Measurements from ENCODE around the gene SLC17A6.

SLC17A6 gene

DNA sequence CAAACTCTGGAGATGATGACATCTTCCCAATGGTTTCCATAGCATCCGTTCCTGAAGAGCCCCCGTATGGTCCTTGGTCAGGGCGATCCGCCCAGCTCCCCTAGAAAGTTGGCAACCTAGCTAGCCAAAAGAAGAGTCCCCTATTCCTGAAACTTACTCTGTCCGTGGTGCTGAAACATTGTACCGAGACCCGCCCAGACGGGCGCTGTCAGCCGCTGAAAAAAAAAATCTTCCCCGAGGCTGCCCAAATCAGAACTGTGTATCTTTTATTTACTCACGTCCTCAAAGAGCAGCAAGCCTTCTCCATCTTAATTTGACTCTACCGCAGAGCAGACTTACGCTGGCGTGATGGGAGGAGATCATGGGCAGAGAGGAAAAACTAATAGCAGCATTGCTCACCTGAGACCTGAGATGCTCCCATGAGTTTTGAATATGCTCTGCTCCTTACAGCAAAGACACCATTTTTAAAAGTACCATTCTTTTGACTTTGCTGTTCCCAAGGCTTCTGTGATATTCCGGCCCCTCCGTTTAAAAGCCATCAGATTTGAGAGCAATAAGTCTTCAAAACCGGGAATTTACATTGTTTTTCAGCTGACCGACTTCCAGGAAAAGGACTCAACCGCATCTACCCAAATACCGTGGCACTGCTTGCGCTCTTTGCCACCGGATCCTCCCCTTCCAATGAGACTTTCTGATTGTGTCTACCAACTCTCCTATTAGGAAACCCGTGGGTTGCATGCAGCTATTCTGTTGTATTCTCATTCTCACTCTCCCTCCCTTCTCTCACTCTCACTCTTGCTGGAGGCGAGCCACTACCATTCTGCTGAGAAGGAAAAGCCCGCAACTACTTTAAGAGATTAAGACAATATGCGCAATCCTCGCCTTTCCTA is at the start of gene SLC17A6:
Gene SLC17A6, plus strand, starts transcription at position 786 of the 890 bp plus-strand sequence. CDS start 153 bp downstream, outside the sequence.
- DNase-seq = no peak

DNA sequence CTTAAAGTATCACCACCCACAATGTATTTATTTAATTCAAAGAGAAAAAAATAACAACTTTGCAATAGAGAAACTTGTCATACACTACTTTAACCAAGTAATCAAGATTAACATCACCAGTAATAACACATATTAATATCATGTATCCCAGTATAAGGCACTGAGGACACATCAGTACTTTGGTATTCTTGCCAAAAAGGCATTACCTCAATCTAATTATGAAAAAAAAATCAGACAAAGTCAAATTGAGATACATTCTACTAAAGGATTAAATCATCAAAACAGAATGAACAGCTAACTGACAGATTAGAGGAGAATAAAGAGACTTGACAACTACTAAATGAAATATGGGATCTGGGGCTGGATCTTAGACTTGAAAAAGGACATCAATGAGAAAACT is 35.8 kb upstream of the SLC17A6 start:
- DNase-seq = no peak

DNA sequence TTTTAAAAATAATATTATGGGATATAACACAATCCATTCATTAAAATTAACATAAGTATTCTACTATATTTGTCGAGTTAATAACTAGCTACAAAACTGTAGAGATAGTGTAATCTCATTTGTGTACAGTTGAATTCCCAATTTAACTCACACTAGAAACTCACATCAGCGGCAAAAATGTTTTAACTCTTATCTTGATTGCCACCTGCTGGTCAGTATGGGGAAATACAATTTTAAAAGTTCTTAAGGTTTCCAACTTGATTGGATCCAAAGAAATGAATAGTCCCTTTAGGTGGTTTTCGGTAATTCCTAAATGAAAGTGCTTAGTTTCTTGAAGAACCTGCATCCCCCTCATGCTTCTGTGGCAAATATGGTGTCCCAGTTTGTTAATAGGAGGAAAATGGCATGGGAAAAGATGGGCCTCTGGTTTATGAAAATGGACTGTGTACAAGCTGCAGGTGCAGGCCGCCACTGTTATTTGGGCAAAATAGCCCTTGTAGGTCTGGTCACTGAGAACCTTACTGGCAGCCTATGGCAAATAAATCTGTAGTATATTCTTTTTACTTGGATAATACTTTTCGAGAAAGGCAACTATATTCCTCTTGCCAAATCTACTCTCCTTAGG is 33.7 kb upstream of the SLC17A6 start:
- peak; percentile 12 for DNase-seq

DNA sequence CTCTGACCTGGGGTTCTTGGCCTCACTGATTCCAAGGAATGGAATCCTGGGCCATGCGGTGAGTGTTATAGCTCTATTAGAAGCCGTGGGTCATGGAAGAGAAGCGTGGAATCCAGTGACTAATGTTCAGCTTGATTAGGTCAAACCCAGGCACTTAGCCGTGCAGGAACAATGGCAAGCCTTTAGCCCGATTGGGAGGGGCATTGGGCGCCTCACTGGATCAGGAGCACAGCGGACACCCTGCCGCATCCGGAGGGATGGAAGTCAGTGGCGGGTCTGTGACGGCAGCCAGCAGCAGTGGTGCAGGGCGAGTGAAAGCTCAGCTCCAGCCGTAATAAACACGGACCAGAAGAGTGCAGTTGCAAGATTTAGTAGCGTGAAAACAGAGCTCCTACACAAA is 20.5 kb upstream of the SLC17A6 start:
- DNase-seq = no peak

DNA sequence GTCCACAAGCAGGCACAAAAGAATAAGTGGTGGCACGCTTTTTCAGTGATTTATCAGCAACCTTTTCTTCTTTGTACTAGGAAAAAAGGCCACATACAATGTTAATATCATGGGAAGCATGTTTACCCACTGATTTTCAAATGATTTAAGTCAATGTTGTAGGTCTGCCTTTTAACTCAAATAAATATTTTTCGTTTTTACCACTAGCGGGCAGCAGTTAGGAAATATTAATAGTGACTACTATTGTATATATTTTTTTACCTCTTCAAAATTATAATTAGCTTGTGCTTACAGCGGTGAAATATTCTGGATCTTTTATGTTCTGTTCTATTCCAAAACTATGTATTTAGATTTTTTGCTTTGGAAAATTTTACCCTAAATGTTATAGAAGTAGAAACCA is 6.4 kb upstream of the SLC17A6 start:
- DNase-seq = no peak

DNA sequence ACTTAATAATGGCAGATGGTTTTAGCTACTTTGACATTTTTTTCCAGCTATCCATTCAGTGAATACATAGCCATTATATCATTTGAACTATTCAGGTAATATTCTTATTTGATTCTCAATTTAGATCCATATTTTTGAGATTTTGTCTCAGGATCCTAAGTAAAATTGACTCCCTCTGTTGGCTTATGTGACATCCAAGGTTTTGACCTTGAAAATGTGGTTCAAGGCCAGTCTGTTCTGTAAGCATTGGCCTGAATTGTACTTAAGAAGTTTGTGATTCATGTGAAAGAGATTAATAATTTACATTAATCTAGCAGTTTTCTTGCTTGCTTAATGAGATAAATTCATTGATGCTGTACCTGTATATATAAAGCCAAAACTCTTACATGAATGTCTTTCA is 1.6 kb upstream of the SLC17A6 start:
- no peak for DNase-seq

DNA sequence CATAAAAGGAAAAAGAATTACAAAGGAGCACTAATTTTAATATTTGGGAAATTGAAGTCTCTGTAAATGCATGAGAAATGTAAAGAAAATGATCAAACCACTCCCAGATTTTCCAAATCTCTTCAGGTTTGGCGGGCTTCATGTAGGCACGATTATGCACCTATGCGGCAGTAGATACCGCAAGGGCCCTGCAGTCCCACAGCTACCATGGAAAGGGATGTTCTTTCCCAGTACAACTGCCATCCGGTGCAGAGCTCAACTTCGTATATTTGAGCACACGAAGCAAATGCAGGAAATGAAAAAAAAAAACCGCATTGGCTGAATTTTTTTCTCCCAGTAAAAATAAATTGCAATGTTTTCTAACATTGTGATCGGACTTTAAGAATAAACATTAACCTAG is 1.4 kb downstream of the SLC17A6 start:
- no peak for DNase-seq

DNA sequence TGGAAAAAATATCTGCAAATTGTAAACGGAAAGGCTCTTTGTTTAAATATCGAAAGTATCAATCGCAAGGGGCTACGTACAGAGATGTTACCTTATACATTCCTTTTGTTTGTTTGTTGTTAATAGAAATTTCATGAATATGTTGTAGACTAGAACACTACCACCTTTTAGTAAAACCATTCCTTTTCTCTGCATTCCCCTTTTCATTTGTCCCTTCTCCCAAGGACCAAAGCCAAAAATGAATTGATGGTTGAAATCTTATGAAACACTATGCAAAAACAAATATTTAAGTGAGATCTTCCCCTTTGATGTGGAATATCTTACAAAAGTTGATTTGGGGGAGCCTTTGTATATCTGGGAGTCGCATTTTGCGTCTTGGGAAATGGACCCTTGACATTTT is 2.1 kb downstream of the SLC17A6 start:
- no peak for DNase-seq

DNA sequence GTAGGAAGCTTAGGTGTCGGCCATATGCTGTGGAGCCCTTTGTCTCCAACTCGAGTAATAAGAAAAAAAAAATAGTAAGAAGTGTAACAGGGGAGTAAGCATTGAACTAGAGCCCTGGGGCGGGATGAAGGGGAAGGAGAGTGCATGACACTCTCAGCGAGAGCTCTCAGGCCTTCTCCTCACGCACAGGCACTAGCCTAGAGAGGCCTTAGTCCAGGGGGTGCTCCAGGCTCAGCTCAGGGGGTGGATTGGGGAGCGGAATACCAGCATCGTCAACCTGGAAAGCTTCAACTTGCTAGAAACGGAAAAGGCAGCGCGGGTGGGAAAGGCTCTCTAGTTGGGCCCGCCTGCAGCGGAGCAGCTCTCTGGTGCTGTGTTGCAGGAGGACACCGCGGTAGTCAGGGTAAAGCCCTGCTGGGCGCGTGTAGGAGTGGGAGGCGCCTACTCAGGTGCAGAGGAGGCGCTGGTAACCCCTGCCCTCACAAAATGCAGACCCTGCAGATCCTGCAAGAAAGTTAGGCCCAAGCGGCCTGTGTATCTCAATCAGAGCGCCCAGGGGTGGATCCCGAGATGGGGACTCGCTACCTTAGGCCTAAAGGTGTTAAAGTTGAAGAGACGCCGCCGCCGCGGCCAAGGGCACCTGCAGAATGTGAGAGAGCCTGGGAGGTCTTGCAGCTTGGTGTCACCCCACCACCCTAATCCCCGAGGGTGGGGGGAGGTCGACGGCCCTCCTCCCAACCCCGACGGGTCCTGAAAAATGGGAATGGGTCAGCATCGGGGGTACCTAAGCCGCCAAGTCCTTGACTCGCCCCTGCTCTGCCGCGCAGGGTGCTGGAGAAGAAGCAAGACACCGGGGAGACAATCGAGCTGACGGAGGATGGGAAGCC is 2.8 kb downstream of the SLC17A6 start:
- no peak for DNase-seq

DNA sequence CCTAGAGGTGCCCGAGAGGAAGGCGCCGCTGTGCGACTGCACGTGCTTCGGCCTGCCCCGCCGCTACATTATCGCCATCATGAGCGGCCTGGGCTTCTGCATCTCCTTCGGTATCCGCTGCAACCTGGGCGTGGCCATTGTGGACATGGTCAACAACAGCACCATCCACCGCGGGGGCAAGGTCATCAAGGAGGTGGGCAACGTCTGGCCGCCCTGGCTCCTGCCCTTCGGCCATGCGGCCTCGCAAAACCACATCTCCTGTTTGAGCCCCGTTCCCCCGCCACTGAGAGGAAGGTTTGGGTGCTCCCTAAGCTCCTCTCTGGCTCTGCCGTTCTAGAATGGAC is 3.4 kb downstream of the SLC17A6 start:
- DNase-seq = no peak

DNA sequence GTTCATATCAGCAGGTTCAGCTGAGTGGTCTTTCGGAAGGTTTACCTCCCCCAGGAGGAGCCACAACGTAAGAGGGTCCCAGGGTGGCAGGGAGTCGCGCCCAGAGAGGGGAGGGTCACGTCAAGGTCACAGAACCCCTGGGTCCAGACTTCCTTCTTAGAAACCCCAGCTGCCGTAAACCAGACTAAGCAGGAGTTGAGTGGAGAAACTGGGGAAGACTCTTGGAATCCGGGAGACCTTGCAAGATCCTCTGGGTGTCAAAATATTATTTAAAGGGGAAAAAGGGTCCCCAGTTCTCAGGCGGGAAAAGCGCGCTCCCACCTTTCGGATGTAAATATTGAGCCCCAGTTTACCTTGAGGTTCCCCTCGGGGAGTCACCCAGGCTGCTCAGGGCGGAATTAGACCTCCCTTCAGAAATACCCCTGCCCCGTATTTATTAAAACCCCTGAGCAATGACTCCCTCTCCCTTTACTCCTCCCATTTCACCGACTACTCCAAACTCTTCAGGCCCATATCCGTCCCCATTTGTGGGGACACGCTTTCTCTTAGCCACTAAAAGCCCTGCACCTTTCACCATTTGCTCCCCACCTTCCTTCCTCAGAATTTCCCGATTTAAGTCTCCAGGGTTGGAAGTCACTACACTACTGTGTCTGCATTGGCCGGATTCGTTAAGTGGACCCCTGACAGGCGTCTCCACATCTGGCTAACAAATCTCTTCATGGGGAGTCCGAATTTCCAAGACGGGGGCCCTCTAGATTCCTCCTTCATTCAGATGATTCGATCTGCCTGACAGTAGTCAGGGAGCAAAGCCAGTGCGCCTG is 4.2 kb downstream of the SLC17A6 start:
- no peak for DNase-seq

DNA sequence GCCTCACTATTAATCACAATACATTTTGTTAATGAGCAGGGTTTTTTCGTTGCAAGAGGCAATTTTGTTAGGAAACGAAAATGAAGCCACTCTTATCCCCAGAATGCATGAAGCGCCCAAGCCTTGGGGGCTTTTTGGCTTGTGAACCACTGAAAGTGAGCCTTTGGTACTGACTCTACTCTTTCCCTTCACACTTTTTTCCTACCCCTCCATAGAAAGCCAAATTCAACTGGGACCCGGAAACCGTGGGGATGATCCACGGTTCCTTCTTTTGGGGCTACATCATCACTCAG is 4.8 kb downstream of the SLC17A6 start:
- no peak for DNase-seq

DNA sequence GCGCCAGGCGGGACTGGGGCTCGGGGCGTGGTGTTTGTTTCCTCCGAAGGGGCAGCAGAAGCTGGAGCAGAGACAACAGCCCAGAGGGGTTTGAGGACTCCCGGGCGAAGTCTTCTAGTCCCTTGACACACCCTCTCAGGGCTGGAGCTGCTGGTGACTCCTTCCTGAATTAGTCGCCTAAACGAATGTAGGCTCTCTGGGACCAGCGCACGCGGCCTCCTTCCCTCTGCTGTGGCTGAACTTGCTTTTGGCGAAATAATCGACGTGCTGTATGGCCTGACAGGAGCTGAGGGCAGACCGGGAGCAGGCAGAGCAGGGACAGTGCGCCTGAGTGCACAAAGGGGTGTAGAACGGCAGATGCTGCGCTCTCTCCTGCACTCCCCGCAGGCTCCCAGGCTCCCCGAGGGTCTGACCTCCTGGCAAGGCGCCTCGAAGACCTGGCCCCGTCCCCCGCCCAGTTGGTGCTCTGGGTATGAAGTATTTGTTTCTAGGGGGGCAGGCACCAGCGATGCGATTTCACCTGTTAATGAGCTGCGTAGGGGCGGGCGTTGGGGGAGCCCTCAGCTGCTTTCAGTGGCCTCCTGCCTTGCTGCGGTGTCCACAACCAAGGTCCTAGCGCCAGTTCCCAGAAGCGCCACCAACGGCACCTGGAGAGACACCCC is 5.3 kb downstream of the SLC17A6 start:
- DNase-seq = no peak

DNA sequence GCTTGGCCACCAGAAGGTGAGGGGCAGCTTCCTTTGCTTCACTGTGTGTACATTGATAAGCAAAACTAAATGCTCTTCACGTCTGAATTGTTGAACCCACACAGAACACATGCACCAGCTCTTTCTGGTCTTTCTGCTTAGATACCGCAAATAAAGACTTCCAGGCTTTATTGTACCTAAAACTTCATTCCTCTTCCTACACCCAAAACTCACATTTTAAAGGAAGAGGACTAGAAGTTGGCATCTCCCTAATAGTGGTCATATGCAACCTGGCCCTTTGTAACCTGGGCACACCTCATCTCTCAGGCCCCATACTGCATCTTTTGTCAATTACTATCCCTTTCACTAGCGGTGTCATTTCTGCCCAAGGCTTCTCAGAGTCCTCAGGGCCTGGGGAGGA is 5.9 kb downstream of the SLC17A6 start:
- DNase-seq = no peak

DNA sequence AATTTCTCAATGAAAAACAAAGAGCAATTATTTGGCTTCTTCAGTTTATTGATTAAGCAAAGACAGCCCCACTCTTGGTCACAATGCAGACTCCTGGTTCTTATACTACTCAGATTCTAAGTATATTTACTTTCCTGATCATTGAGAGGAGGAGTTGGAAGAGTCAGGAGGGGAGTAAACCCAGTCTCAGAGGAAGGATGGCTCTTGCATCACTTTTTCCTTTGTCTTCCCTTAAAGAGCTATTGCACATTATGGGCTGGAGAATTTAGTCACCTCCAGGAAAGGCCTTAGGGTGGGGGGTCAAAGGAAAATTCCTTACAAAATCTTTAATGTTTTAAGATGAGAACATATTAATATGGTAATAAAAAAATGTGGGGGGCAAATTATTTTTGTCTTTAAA is 8.1 kb downstream of the SLC17A6 start:
- no peak for DNase-seq

DNA sequence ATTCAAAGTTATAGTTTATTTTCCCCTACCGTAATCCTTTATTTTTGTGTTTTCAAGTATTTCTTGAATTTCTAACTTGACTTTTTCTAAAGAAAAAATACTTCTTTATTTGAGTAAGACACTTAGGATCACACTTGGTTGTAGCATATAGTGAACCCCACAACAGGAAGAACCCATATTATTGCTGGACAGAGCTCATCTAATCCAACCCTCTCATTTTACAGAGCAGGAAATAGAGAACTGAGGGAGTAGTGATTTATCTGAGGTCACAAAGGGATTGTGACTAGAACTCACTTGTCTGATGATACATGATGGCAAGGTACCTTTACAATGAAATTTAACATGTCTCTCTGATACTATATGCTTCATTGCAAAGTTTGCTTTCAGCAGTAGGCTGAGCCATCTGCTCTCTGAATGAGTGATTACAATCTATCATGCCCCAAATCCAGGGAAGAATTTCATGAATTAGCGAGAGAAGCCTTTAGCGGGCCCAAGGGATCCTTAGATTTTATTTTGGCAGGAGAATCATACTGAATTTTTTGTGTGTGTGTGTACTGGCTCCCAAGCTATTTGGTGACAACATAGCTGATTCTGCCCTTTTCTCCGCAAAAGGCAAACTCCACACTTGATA is 9.8 kb downstream of the SLC17A6 start:
- DNase-seq = no peak

DNA sequence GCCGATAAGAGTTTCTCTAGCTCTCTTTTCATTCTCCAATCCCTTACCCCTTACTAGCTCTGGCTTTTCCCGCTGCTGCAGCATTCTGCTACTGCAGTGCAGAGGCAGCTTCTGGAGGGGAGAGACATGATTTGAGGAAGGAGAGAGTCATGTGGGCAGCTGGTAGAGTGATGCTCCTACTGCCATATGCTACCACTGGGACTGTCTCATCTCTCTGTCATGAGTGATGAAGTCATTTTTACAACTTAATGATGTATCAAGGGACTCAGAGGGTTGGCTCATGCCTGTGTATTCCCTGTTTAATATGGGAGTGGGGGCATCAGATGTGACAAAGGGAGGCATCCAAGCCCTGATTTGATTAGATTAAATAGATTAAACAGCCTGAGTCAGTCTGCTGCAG is 11.3 kb downstream of the SLC17A6 start:
- DNase-seq = no peak

DNA sequence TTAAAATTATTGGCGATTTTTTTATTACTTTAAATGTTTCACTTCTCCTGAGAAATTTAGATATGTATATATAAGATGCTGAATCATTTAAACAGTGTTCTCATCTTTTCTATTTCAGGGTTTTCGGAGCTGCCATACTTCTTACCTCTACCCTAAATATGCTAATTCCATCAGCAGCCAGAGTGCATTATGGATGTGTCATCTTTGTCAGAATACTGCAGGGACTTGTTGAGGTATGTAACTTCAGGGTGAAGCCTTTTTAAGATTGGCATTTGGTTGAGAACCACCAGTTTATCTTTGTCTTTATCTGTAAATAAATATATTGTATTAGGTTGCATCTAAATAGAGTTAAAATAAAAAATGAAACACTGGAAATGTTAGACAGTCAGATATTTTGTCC is 21.1 kb downstream of the SLC17A6 start:
- no peak for DNase-seq

DNA sequence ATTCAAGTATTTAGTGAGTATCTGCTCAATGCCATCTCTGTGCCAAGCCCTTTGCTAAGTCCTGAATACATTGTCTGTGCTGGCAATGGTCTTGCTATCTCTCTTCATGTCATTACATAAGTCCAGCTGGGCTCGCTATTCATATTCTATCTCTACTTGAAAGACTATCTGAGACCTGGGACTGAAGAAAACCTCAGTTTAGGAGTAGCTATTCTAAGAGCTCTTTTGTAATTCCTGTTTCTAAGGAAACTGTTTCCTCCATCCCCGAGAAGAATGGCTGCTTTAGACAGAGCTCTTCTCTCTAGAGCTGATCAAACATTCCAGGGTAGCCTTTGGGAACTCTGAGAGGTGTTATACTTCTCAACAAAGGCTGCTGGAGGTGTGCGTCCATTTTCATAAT is 33.0 kb downstream of the SLC17A6 start:
- no peak for DNase-seq

DNA sequence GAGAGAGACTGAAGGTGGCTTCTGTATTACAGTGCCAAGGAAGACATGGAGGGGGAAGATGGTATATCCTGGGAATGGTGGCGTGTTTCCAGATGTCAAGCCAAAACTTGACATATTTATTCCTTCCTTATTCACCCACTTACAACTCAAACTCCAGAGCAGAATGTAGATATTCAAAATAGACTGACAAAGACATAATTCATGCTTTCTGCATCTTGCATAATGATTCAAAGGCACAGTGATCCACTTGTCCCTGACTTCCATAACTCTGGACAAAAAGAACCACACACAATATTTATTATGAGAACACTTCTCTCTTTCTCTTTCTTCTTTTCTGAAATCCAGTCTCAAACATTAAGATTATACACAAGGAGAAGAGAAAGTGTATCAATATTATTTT is 48.9 kb downstream of the SLC17A6 start:
- no peak for DNase-seq

DNA sequence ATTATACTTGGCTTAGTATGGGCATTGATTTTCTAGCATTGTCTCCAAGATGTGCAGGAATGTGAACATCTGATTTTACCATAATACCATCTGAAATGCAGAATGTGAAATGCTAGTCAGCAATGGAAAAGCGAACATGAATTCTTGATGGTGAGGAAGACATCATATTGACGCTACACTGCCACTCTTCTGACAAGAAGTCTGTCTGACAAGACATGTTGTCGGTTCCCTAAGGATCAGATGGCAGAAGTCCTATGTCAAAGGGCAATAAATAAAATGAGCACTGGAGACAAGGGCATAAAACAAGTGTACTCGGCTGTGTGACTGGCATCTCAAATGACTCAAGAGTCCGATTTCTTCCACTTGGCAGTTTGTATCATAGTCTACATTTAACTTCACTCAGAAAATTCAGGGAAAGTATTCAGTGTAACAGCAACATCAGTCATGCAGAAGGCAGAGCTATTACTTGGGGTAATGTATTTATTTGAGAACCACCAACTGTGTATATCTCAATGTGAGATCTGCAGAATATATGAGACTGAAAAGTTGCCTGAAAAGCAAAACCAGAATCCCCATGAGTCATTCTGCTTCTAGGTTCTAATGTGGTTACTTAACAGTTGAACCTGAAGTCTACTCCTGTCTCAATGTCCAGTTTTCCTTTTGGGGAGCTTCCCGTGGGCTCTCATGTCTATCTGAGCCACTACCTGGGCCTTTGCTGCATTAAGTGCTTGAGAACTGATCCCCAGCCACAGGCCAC is 51.5 kb downstream of the SLC17A6 start:
- DNase-seq = no peak
